ENCODE results near the gene SP2.
"Not testable (repeated sequence)": the region's sequence is repeated elsewhere in the genome, so short reads cannot be mapped to it uniquely, and the experiment has no call there.

SP2 gene

GRCh38 chr17:47927821-47928400 is 31.9 kb downstream of the SP2 start:
- Histone ChIP-seq H3K27me3 (ENCODE audit: control insufficient read depth in 1 of 2, insufficient read depth in 2 of 2, low read length in 2 of 2) (no peaks in the 10 kb centered on the region), H3K9me3 (ENCODE audit: control insufficient read depth in 2 of 2, low read length in 2 of 2) (no peaks in the 10 kb centered on the region), H3K9ac (ENCODE audit: low read length in 2 of 2) (no peak overlapping the region), H3K4me3 (ENCODE audit: low read length in 2 of 2) (no peak overlapping the region), H3K36me3 (ENCODE audit: control insufficient read depth in 2 of 2, insufficient read depth in 2 of 2, low read length in 2 of 2) (peaks cover 15 to 37% of the 10 kb centered on the region in 2 donors), H3K27ac (ENCODE audit: low read length) (no peak overlapping the region), H3K4me1 (ENCODE audit: control insufficient read depth, insufficient read depth, low read length) (peaks cover 6% of the 10 kb centered on the region)

GRCh38 chr17:47928415-47928814 is 32.4 kb downstream of the SP2 start:
- H3K36me3 ChIP-seq (ENCODE audit: control insufficient read depth in 2 of 2, insufficient read depth in 2 of 2, low read length in 2 of 2) = peaks cover 12 to 32% of the 10 kb centered on the region in 2 donors
- H3K27me3 ChIP-seq (ENCODE audit: control insufficient read depth in 1 of 2, insufficient read depth in 2 of 2, low read length in 2 of 2) = no peaks in the 10 kb centered on the region
- no peaks in the 10 kb centered on the region for H3K9me3 ChIP-seq (ENCODE audit: control insufficient read depth in 2 of 2, low read length in 2 of 2)
- H3K4me3 ChIP-seq (ENCODE audit: low read length in 2 of 2) = no peak overlapping the region
- H3K9ac ChIP-seq (ENCODE audit: low read length in 2 of 2) = no peak overlapping the region
- peaks cover 6% of the 10 kb centered on the region for H3K4me1 ChIP-seq (ENCODE audit: control insufficient read depth, insufficient read depth, low read length)
- H3K27ac ChIP-seq (ENCODE audit: low read length) = no peak overlapping the region

- no peaks in the 10 kb centered on the region for H3K9me3 ChIP-seq (ENCODE audit: control insufficient read depth in 2 of 2, low read length in 2 of 2)
- peak overlapping the region; percentile 31 for H3K27ac ChIP-seq (ENCODE audit: low read length)
- H3K9ac ChIP-seq (ENCODE audit: low read length in 2 of 2) = no peak overlapping the region
- H3K4me3 ChIP-seq (ENCODE audit: low read length in 2 of 2) = no peak overlapping the region
- H3K4me1 ChIP-seq (ENCODE audit: control insufficient read depth, insufficient read depth, low read length) = peaks cover 6% of the 10 kb centered on the region
- peaks cover 12 to 25% of the 10 kb centered on the region in 2 donors for H3K36me3 ChIP-seq (ENCODE audit: control insufficient read depth in 2 of 2, insufficient read depth in 2 of 2, low read length in 2 of 2)
- H3K27me3 ChIP-seq (ENCODE audit: control insufficient read depth in 1 of 2, insufficient read depth in 2 of 2, low read length in 2 of 2) = no peaks in the 10 kb centered on the region
Observed at GRCh38 chr17:47929218-47930000, 33.4 kb downstream of the SP2 start.

- Histone ChIP-seq H3K9ac (ENCODE audit: low read length in 2 of 2) (no peak overlapping the region), H3K4me3 (ENCODE audit: low read length in 2 of 2) (no peak overlapping the region), H3K9me3 (ENCODE audit: control insufficient read depth in 2 of 2, low read length in 2 of 2) (no peaks in the 10 kb centered on the region), H3K4me1 (ENCODE audit: control insufficient read depth, insufficient read depth, low read length) (peaks cover 6% of the 10 kb centered on the region), H3K36me3 (ENCODE audit: control insufficient read depth in 2 of 2, insufficient read depth in 2 of 2, low read length in 2 of 2) (peaks cover 3 to 9% of the 10 kb centered on the region in 2 donors), H3K27ac (ENCODE audit: low read length) (no peak overlapping the region), H3K27me3 (ENCODE audit: control insufficient read depth in 1 of 2, insufficient read depth in 2 of 2, low read length in 2 of 2) (no peaks in the 10 kb centered on the region)
Observed at GRCh38 chr17:47931848-47932247, 35.8 kb downstream of the SP2 start.

GRCh38 chr17:47934856-47935255 is 38.8 kb downstream of the SP2 start:
- Histone ChIP-seq H3K4me3 (ENCODE audit: low read length in 2 of 2) (no peak overlapping the region), H3K9ac (ENCODE audit: low read length in 2 of 2) (no peak overlapping the region), H3K27me3 (ENCODE audit: control insufficient read depth in 1 of 2, insufficient read depth in 2 of 2, low read length in 2 of 2) (no peaks in the 10 kb centered on the region), H3K36me3 (ENCODE audit: control insufficient read depth in 2 of 2, insufficient read depth in 2 of 2, low read length in 2 of 2) (peaks cover 2 to 3% of the 10 kb centered on the region in 2 donors), H3K4me1 (ENCODE audit: control insufficient read depth, insufficient read depth, low read length) (peaks cover 2% of the 10 kb centered on the region), H3K9me3 (ENCODE audit: control insufficient read depth in 2 of 2, low read length in 2 of 2) (no peaks in the 10 kb centered on the region), H3K27ac (ENCODE audit: low read length) (no peak overlapping the region)

- not testable (repeated sequence) for H3K9me3 ChIP-seq (ENCODE audit: control insufficient read depth in 2 of 2, low read length in 2 of 2)
Observed at GRCh38 chr17:47935468-47935867, 39.4 kb downstream of the SP2 start.

GRCh38 chr17:47935961-47936360 is 39.9 kb downstream of the SP2 start:
- Histone ChIP-seq H3K9me3 (ENCODE audit: control insufficient read depth in 2 of 2, low read length in 2 of 2) (no peaks in the 10 kb centered on the region), H3K27ac (ENCODE audit: low read length) (no peak overlapping the region), H3K9ac (ENCODE audit: low read length in 2 of 2) (no peak overlapping the region), H3K36me3 (ENCODE audit: control insufficient read depth in 2 of 2, insufficient read depth in 2 of 2, low read length in 2 of 2) (no peaks in the 10 kb centered on the region), H3K27me3 (ENCODE audit: control insufficient read depth in 1 of 2, insufficient read depth in 2 of 2, low read length in 2 of 2) (no peaks in the 10 kb centered on the region), H3K4me3 (ENCODE audit: low read length in 2 of 2) (no peak overlapping the region), H3K4me1 (ENCODE audit: control insufficient read depth, insufficient read depth, low read length) (peaks cover 3% of the 10 kb centered on the region)

More at GRCh38 chr17:47935468-47935867, 39.4 kb downstream of the SP2 start:
- not testable (repeated sequence) for H3K4me3 ChIP-seq (ENCODE audit: low read length in 2 of 2); H3K27ac ChIP-seq (ENCODE audit: low read length); H3K9ac ChIP-seq (ENCODE audit: low read length in 2 of 2); H3K27me3 ChIP-seq (ENCODE audit: control insufficient read depth in 1 of 2, insufficient read depth in 2 of 2, low read length in 2 of 2); H3K36me3 ChIP-seq (ENCODE audit: control insufficient read depth in 2 of 2, insufficient read depth in 2 of 2, low read length in 2 of 2); H3K4me1 ChIP-seq (ENCODE audit: control insufficient read depth, insufficient read depth, low read length)

GRCh38 chr17:47937941-47938340 is 41.9 kb downstream of the SP2 start:
- Histone ChIP-seq H3K9ac (ENCODE audit: low read length in 2 of 2) (no peak overlapping the region), H3K36me3 (ENCODE audit: control insufficient read depth in 2 of 2, insufficient read depth in 2 of 2, low read length in 2 of 2) (no peaks in the 10 kb centered on the region), H3K4me1 (ENCODE audit: control insufficient read depth, insufficient read depth, low read length) (peaks cover 17% of the 10 kb centered on the region), H3K4me3 (ENCODE audit: low read length in 2 of 2) (no peak overlapping the region), H3K27ac (ENCODE audit: low read length) (no peak overlapping the region), H3K27me3 (ENCODE audit: control insufficient read depth in 1 of 2, insufficient read depth in 2 of 2, low read length in 2 of 2) (no peaks in the 10 kb centered on the region), H3K9me3 (ENCODE audit: control insufficient read depth in 2 of 2, low read length in 2 of 2) (no peaks in the 10 kb centered on the region)

- H3K27me3 ChIP-seq (ENCODE audit: control insufficient read depth in 1 of 2, insufficient read depth in 2 of 2, low read length in 2 of 2) = no peaks in the 10 kb centered on the region
- peak within 1 kb of the TSS; percentile 71 to 89 for H3K9ac ChIP-seq (ENCODE audit: low read length in 2 of 2)
- H3K4me3 ChIP-seq (ENCODE audit: low read length in 2 of 2) = peak within 1 kb of the TSS; percentile 69 to 94
- peaks cover 30% of the 10 kb centered on the region for H3K4me1 ChIP-seq (ENCODE audit: control insufficient read depth, insufficient read depth, low read length)
- no peaks in the 10 kb centered on the region for H3K9me3 ChIP-seq (ENCODE audit: control insufficient read depth in 2 of 2, low read length in 2 of 2)
- peaks cover 10 to 18% of the 10 kb centered on the region in 2 donors for H3K36me3 ChIP-seq (ENCODE audit: control insufficient read depth in 2 of 2, insufficient read depth in 2 of 2, low read length in 2 of 2)
- H3K27ac ChIP-seq (ENCODE audit: low read length) = peak within 1 kb of the TSS; percentile 75
Observed at GRCh38 chr17:47941246-47942095, 45.4 kb downstream of the SP2 start, which contains the start of gene PNPO. TSS of gene PNPO (plus strand) at chr17:47941571. CDS start at chr17:47941676, 105 bp downstream.

GRCh38 chr17:47942096-47942510 is 46.1 kb downstream of the SP2 start:
- Histone ChIP-seq H3K36me3 (ENCODE audit: control insufficient read depth in 2 of 2, insufficient read depth in 2 of 2, low read length in 2 of 2) (peaks cover 10 to 20% of the 10 kb centered on the region in 2 donors), H3K27me3 (ENCODE audit: control insufficient read depth in 1 of 2, insufficient read depth in 2 of 2, low read length in 2 of 2) (no peaks in the 10 kb centered on the region), H3K4me3 (ENCODE audit: low read length in 2 of 2) (peak overlapping the region; percentile 67 to 94), H3K9me3 (ENCODE audit: control insufficient read depth in 2 of 2, low read length in 2 of 2) (no peaks in the 10 kb centered on the region), H3K27ac (ENCODE audit: low read length) (peak overlapping the region; percentile 75), H3K4me1 (ENCODE audit: control insufficient read depth, insufficient read depth, low read length) (peaks cover 33% of the 10 kb centered on the region), H3K9ac (ENCODE audit: low read length in 2 of 2) (peak overlapping the region; percentile 54 to 89)
